Suprapubic skin (tissue), 4 donors: ENCODE data around the gene AP1S3. TPM values are rescaled to one million over a fixed set of nuclear protein-coding genes. Genes with fewer than 3 reads are reported as not detected.

Experiments
- DNase-seq, 2 donors: peaks; one replicate each; pipeline ENCODE4 v3.0.0-alpha.2; 2019; ENCODE audit warnings: low spot score in 2 of 2
- H3K27ac ChIP-seq: fragments of 200-600 bp; sonication (generic); one replicate; pipeline ENCODE4 v1.5.1; 2019
- H3K27me3 ChIP-seq: fragments of 200-600 bp; sonication (generic); one replicate; pipeline ENCODE4 v1.5.1; 2019
- H3K36me3 ChIP-seq: fragments of 200-600 bp; sonication (generic); one replicate; pipeline ENCODE4 v1.5.1; 2019
- H3K4me1 ChIP-seq: fragments of 200-600 bp; sonication (generic); one replicate; pipeline ENCODE4 v1.5.1; 2019
- H3K4me3 ChIP-seq: fragments of 200-600 bp; sonication (generic); one replicate; pipeline ENCODE4 v1.5.1; 2019; ENCODE audit warnings: mild to moderate bottlenecking
- H3K9me3 ChIP-seq: fragments of 200-600 bp; sonication (generic); one replicate; pipeline ENCODE4 v1.5.1; 2019
- CTCF ChIP-seq, 2 donors: fragments of 200-600 bp in 1 of 2; fragments of 450-650 bp in 1 of 2; sonication (generic) in 1 of 2; IDR thresholded peaks; one replicate each; pipeline ENCODE4 v1.5.1; 2016 to 2019; ENCODE audit warnings: antibody characterized with exemption in 2 of 2, mild to moderate bottlenecking in 1 of 2, moderate library complexity in 1 of 2
- EP300 ChIP-seq: sonication (generic); formaldehyde crosslinking; IDR thresholded peaks from one replicate; pipeline ENCODE4 v1.6.1; 2017; ENCODE audit warnings: antibody characterized with exemption
- POLR2A ChIP-seq, 2 donors: fragments of 450-650 bp; IDR thresholded peaks; one replicate each; pipeline ENCODE4 v1.6.1; 2017; ENCODE audit warnings: antibody characterized with exemption in 2 of 2, mild to moderate bottlenecking in 2 of 2, moderate library complexity in 2 of 2
- POLR2AphosphoS5 ChIP-seq, 3 donors: sonication (generic); formaldehyde crosslinking; IDR thresholded peaks; one replicate each; pipeline ENCODE4 v1.6.1; 2017; ENCODE audit warnings: antibody characterized with exemption in 3 of 3
- WGBS: methylation state at CpG from one replicate; pipeline ENCODE4 v1.1.5; 2018; 5-methylcytosine and 5-hydroxymethylcytosine counted together
- total RNA-seq, 4 donors: library from RNA; depleted of rRNA; stranded (reverse); fragments of >200 nt; gene quantifications; one replicate each; pipeline ENCODE4 v1.1.0, GENCODE V29; 2016

AP1S3 gene
- total RNA-seq, 4 donors from 2014 or later: 0.72 to 8.4 (median 3.1) TPM

- H3K36me3 ChIP-seq: no peaks in the 10 kb centered on the region
- no peak overlapping the region for H3K27ac ChIP-seq
- 96% methylated on average over 2 of the region's 2 CpGs for WGBS
- no peaks in the 10 kb centered on the region for H3K4me1 ChIP-seq
- H3K4me3 ChIP-seq: no peak overlapping the region
- DNase-seq: no peak
- no peaks in the 10 kb centered on the region for H3K27me3 ChIP-seq
- no peaks in the 10 kb centered on the region for H3K9me3 ChIP-seq
- TF ChIP-seq EP300 (no peak), CTCF (IDR thresholded peaks at IDR 0.05) (no peak), POLR2AphosphoS5 (IDR thresholded peaks at IDR 0.05) (no peak), POLR2A (IDR thresholded peaks at IDR 0.05) (no peak)
Measured at GRCh38 chr2:223787358-223787757, 50.0 kb downstream of the AP1S3 start.

- no peak overlapping the region for H3K4me3 ChIP-seq
- TF ChIP-seq POLR2AphosphoS5 (IDR thresholded peaks at IDR 0.05) (no peak), POLR2A (IDR thresholded peaks at IDR 0.05) (no peak), CTCF (IDR thresholded peaks at IDR 0.05) (no peak), EP300 (no peak)
- H3K27ac ChIP-seq: no peak overlapping the region
- DNase-seq: no peak
- no peaks in the 10 kb centered on the region for H3K27me3 ChIP-seq
- no peaks in the 10 kb centered on the region for H3K36me3 ChIP-seq
- no peaks in the 10 kb centered on the region for H3K9me3 ChIP-seq
- 90% methylated on average over 4 of the region's 4 CpGs for WGBS
- H3K4me1 ChIP-seq: no peaks in the 10 kb centered on the region
Measured at GRCh38 chr2:223786943-223787342, 50.4 kb downstream of the AP1S3 start.

- Histone ChIP-seq H3K4me3 (no peak overlapping the region), H3K27ac (no peak overlapping the region), H3K27me3 (no peaks in the 10 kb centered on the region), H3K4me1 (no peaks in the 10 kb centered on the region), H3K36me3 (no peaks in the 10 kb centered on the region), H3K9me3 (no peaks in the 10 kb centered on the region)
- TF ChIP-seq POLR2AphosphoS5 (IDR thresholded peaks at IDR 0.05): no peak
- no peak for TF ChIP-seq POLR2A (IDR thresholded peaks at IDR 0.05)
- no peak for TF ChIP-seq CTCF (IDR thresholded peaks at IDR 0.05)
- TF ChIP-seq EP300: no peak
- no peak for DNase-seq
- 62% methylated on average over 5 of the region's 5 CpGs for WGBS
Measured at GRCh38 chr2:223786236-223786635, 51.1 kb downstream of the AP1S3 start.

GRCh38 chr2:223784221-223784772 is 53.1 kb downstream of the AP1S3 start:
- WGBS: 81% methylated on average over 5 of the region's 5 CpGs
- Histone ChIP-seq H3K27ac (no peak overlapping the region), H3K4me3 (no peak overlapping the region), H3K9me3 (no peaks in the 10 kb centered on the region), H3K27me3 (no peaks in the 10 kb centered on the region), H3K36me3 (no peaks in the 10 kb centered on the region), H3K4me1 (no peaks in the 10 kb centered on the region)
- TF ChIP-seq POLR2AphosphoS5 (IDR thresholded peaks at IDR 0.05) (no peak), EP300 (no peak), CTCF (IDR thresholded peaks at IDR 0.05) (no peak), POLR2A (IDR thresholded peaks at IDR 0.05) (no peak)
- no peak for DNase-seq

- WGBS: 73% methylated on average over 3 of the region's 3 CpGs
- no peak for TF ChIP-seq EP300
- TF ChIP-seq POLR2AphosphoS5 (IDR thresholded peaks at IDR 0.05): no peak
- Histone ChIP-seq H3K4me3 (no peak overlapping the region), H3K9me3 (no peaks in the 10 kb centered on the region), H3K27me3 (no peaks in the 10 kb centered on the region), H3K4me1 (no peaks in the 10 kb centered on the region), H3K36me3 (no peaks in the 10 kb centered on the region), H3K27ac (no peak overlapping the region)
- DNase-seq: no peak
Measured at GRCh38 chr2:223782629-223783028, 54.8 kb downstream of the AP1S3 start.

- Histone ChIP-seq H3K4me3 (no peak overlapping the region), H3K27ac (no peak overlapping the region), H3K36me3 (no peaks in the 10 kb centered on the region), H3K4me1 (no peaks in the 10 kb centered on the region), H3K9me3 (no peaks in the 10 kb centered on the region), H3K27me3 (no peaks in the 10 kb centered on the region)
- WGBS: 93% methylated on average over 3 of the region's 3 CpGs
- DNase-seq: no peak
- TF ChIP-seq EP300: no peak
- TF ChIP-seq POLR2AphosphoS5 (IDR thresholded peaks at IDR 0.05): no peak
Measured at GRCh38 chr2:223781560-223781959, 55.8 kb downstream of the AP1S3 start.
